Activated CD8-positive, alpha-beta memory T cell treated with anti-CD3 and anti-CD28 coated beads, Interleukin-2, amount 50 U/mL, for 48 hours (primary cell): ENCODE results near the gene ATP8A1.
"Not testable (repeated sequence)": the region's sequence is repeated elsewhere in the genome, so short reads cannot be mapped to it uniquely, and the experiment has no call there.

Experiments used
- DNase-seq: peaks from one replicate; pipeline ENCODE4 v3.0.0-alpha.2; 2020

The ATP8A1 gene

DNA sequence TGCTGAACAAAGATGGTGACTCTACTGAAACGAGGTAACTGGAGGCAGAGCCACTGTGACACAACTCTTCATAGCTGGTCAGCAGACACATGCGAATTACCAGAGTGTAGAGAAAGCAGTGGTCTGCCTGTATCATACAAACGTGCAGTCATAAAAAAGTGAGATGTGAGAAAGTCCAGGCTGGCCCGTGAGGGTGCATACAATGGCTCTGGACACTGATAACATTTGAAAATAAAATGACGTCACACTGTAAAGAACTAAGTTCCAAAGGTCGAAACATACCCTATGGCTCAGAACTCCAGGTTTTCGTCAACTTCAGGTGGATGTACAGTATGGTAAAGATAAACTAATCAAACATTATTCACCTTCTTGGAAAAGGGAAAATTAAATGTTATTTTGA lies 163.9 kb downstream of the ATP8A1 start:
- DNase-seq, result no peak

GRCh38 chr4:42490015-42490414 lies 166.9 kb downstream of the ATP8A1 start:
- no peak for DNase-seq

GRCh38 chr4:42489095-42489494 lies 167.8 kb downstream of the ATP8A1 start:
- DNase-seq, result no peak

- DNase-seq, result no peak
Observed at GRCh38 chr4:42488554-42488953, 168.4 kb downstream of the ATP8A1 start.

DNA sequence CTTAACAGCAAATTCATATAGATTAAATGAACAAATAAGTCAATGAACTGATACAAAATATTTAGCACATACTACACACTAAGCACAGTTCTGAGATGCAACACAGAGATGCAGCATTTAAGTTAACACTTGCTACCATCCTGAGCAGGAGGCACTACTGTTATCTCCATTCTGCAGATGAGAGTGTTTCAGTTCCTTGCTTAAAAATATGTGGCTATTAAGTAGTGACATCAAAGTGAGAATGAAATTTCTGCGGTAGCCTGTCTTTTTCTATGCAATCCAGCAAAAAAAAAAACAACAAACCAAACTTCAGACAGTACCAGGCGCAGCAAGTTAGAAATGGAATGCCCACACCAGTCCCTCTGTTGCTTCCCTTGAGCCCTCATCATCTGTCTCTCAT lies 168.8 kb downstream of the ATP8A1 start:
- DNase-seq, result no peak

DNA sequence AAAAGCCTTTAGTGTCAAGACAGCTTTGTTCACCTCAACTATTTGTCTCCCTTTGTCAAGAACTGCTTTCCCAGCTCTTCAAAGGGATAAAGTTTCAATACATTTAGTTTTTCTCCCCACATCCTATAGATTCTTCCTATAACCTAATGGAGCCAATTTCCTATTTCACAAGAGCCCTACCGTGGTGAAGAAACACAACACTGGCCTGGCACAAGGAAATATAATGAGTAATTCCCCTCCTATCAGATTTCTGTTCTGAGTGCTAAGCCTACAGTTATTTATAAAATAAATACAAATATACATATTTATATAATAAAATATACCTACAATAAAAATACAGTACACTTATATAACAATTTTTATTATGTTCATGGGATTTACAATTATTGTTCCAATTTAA lies 169.7 kb downstream of the ATP8A1 start:
- DNase-seq, result no peak

DNA sequence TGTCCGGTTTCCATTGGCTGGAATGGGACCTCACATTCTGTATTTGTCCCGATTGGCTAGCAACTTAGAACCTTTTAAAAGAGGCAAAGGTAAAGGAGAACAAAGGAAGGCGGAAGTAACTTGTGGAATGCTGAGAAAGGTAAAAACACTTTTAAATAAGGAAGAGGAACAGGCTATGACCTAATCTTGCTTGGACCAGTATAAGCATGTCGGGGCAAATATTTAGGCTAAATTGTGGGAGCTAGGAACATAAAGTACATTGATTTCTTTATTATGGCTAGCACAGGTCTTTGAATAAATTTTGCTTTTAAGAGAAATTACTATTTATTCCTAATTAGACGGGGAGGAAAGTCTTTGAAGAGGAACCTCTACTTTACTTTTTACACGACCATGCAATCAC lies 170.7 kb downstream of the ATP8A1 start:
- DNase-seq, result not testable (repeated sequence)

DNA sequence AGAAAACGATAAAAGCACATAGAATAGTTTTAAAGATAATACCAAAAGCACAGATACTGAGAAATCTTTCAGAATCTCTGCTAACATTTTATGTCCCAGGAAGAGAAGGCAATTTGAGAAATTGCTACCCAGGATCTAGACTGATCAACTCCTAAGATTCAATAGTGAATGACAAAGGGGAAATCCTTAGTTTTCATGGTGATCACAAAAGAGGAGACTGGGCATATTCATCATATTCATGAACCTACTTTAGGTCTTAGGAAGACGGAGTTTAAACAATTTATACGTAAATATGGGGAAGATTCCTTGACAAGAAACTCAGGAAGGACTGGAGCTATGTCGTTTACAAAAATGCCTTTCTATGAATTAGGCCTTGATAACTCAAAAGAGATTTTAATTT lies 172.3 kb downstream of the ATP8A1 start:
- no peak for DNase-seq

GRCh38 chr4:42483426-42484379 lies 173.2 kb downstream of the ATP8A1 start:
- DNase-seq, result no peak

- no peak for DNase-seq
Observed at GRCh38 chr4:42482516-42483327, 174.2 kb downstream of the ATP8A1 start.

- DNase-seq, result no peak
Observed at GRCh38 chr4:42480717-42481116, 176.2 kb downstream of the ATP8A1 start.

DNA sequence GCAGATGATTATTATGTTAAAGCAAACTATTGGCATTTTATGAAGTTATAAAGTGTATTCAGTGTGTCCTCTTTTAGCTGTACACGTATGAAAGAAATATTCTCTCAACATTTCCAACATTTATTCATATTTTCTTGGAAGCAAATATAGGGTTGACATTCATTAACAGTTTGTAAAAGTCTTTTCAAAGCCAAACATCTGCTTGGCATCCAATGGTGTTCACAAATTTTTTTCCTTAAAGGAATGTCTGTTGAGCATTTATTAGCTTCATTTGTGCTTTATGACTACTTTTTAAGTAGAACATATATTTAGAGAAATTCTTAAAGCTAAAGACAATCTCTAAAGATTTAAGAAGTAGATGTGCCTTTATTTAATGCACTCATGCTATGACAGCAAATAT lies 176.6 kb downstream of the ATP8A1 start:
- DNase-seq, result no peak

- no peak for DNase-seq
Observed at GRCh38 chr4:42478946-42479345, 178.0 kb downstream of the ATP8A1 start.

GRCh38 chr4:42478509-42478908 lies 178.4 kb downstream of the ATP8A1 start:
- no peak for DNase-seq

DNA sequence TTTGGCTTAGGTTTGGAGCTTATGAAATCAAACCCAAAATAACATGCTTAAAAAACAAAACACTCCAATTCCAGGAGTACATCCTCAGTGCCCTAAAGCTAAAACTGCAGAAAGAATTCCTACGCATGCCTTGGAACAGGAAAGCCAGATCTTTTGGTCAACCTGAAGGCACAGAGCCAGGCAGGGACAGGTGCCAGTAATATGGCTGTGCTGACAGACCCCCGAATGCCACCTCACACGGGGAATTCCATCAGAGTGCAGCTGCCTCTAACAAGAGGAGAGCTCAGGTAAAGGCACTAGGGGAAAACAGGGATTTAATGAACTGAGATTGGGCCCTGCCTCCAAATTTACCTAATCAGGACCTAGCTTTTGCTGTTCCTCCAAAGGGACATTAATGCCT lies 182.5 kb downstream of the ATP8A1 start:
- DNase-seq, result no peak

DNA sequence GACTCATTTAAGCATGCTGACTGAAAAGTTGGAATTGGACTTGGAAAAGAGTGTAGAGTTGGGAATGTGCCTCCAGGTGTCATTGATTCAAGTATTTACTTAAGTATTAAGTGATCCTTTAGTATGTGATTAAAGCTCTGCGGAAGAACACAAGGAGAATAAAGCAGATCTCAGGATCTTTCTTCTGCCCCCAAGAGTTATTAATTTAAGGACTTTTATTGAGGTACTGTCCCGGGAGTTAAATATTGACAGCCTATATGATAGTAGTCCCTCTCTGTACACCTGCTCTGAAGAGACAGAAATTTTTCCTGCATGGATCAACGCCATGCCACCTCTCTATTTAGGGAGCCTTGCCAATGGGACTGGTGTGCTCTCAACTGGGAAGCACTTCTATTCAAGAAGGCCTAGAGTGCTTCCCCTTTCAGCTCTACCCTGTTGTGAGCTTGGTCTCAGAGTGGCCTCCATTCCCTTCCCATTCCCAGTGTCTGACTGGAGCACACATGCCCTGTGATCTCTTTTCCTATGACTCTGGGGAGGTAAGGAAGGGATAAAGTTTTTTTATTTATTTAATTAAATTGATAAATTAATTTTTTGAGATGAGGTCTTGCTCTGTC lies 183.7 kb downstream of the ATP8A1 start:
- no peak for DNase-seq

GRCh38 chr4:42471896-42472295 lies 185.0 kb downstream of the ATP8A1 start:
- DNase-seq, result no peak

GRCh38 chr4:42470023-42470422 lies 186.9 kb downstream of the ATP8A1 start:
- DNase-seq, result no peak

DNA sequence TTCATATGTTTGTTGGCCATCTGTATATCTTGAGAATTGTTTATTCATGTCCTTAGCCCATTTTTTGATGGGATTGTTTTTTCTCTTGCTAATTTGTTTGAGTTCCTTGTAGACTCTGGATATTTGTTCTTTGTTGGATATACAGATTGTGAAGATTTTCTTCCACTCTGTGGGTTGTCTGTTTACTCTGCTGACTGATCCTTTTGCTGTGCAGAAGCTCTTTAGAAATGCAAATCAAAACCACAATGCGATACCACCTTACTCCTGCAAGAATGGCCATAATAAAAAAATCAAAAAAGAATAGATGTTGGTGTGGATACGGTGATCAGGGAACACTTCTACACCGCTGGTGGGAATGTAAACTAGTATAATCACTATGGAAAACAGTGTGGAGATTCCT lies 189.1 kb downstream of the ATP8A1 start:
- DNase-seq, result not testable (repeated sequence)

GRCh38 chr4:42466273-42466844 lies 190.5 kb downstream of the ATP8A1 start:
- DNase-seq, result no peak

DNA sequence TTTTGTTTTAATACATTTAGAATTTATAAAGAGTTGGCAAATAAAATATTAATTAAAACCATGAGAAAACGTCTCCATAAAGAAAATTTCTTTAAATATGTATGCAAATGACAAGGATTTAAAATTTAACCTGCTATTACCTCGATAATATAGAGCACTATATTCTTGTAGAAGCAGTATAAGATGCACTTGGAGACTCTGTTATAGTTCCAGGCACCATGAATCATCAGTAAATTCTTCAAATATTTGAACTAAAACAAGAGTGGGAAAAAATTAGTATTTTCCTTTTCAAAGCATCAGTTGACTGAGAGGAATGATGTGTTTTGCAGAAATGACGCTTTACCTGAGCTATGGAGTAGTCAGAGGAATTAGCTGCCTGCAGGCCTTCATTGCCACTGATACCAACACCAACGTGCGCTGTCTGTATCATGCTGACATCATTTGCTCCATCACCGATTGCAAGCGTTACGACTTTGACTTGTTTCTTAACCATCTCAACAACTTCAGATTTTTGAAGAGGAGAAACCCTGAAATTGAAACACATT lies 192.3 kb downstream of the ATP8A1 start:
- no peak for DNase-seq

GRCh38 chr4:42461216-42461615 lies 195.7 kb downstream of the ATP8A1 start:
- not testable (repeated sequence) for DNase-seq

- no peak for DNase-seq
Observed at GRCh38 chr4:42460043-42460442, 196.9 kb downstream of the ATP8A1 start.
